Neural cell (in vitro differentiated cells): ENCODE results near the gene KIAA0753. TPM values are rescaled to one million over a fixed set of nuclear protein-coding genes. Genes with fewer than 3 reads are reported as not detected.

ENCODE experiments used
- H2AFZ ChIP-seq: fragments of 200-600, 300-800 bp; sonication (generic), shearing (Covaris generic); 2 replicates; pipeline ENCODE4 v1.6.0; 2014; ENCODE audit warnings: low read depth, mild to moderate bottlenecking, antibody characterized with exemption, low read length, moderate library complexity
- H3F3A ChIP-seq: fragments of 200-600 bp; shearing (Covaris generic); 2 replicates; pipeline ENCODE4 v1.6.1; 2016; ENCODE audit warnings: mild to moderate bottlenecking, moderate library complexity, mixed read lengths, antibody characterized with exemption, low read length; ENCODE audit not compliant: insufficient read depth, poor library complexity, severe bottlenecking
- H3K27ac ChIP-seq: fragments of 200-600, 300-800 bp; sonication (generic), shearing (Covaris generic); 2 replicates; pipeline ENCODE4 v1.5.1; 2014; ENCODE audit warnings: mild to moderate bottlenecking, low read length, moderate library complexity
- H3K27me3 ChIP-seq: fragments of 300-800, 200-600 bp; sonication (generic), shearing (Covaris generic); 2 replicates; pipeline ENCODE4 v1.6.0; 2014; ENCODE audit warnings: mild to moderate bottlenecking, low read depth, low read length, moderate library complexity; ENCODE audit not compliant: insufficient read depth
- H3K36me3 ChIP-seq: fragments of 300-800, 200-600 bp; sonication (generic), shearing (Covaris generic); 2 replicates; pipeline ENCODE4 v1.5.1; 2014; ENCODE audit warnings: mild to moderate bottlenecking, antibody characterized with exemption, low read length, moderate library complexity; ENCODE audit not compliant: insufficient read depth
- H3K4me2 ChIP-seq: fragments of 300-800, 200-600 bp; sonication (generic), shearing (Covaris generic); 2 replicates; pipeline ENCODE4 v1.6.0; 2014; ENCODE audit warnings: mild to moderate bottlenecking, low read length
- H3K4me3 ChIP-seq: fragments of 300-800, 200-600 bp; sonication (generic), shearing (Covaris generic); 2 replicates; pipeline ENCODE4 v1.5.1; 2014; ENCODE audit warnings: mild to moderate bottlenecking, low read length, moderate library complexity
- H3K79me2 ChIP-seq: fragments of 200-600 bp; shearing (Covaris generic); replicated peaks from 2 replicates; pipeline ENCODE4 v1.6.0; 2014; ENCODE audit warnings: mild to moderate bottlenecking, low read length, moderate library complexity; ENCODE audit not compliant: insufficient read depth
- H3K9ac ChIP-seq: fragments of 300-800, 200-600 bp; sonication (generic), shearing (Covaris generic); 2 replicates; pipeline ENCODE4 v1.6.1; 2016; ENCODE audit warnings: mild to moderate bottlenecking, low read length, mixed read lengths
- H3K9me2 ChIP-seq: fragments of 200-600 bp; shearing (Covaris generic); 2 replicates; pipeline ENCODE4 v1.6.1; 2016; ENCODE audit warnings: mild to moderate bottlenecking, low read length, mixed read lengths; ENCODE audit not compliant: insufficient read depth
- H3K9me3 ChIP-seq: fragments of 200-600, 300-800 bp; sonication (generic), shearing (Covaris generic); 2 replicates; pipeline ENCODE4 v1.6.1; 2016; ENCODE audit warnings: mild to moderate bottlenecking, mixed run types, low read length, moderate library complexity, mixed read lengths
- H4K20me1 ChIP-seq: fragments of 200-600 bp; shearing (Covaris generic); 2 replicates; pipeline ENCODE4 v1.6.1; 2016; ENCODE audit warnings: mild to moderate bottlenecking, mixed run types; ENCODE audit not compliant: insufficient read depth
- EP300 ChIP-seq: fragments of 450-650 bp; conservative IDR thresholded peaks from 2 replicates; pipeline ENCODE4 v1.6.1; 2014; ENCODE audit warnings: antibody characterized with exemption, mild to moderate bottlenecking, moderate library complexity; ENCODE audit not compliant: poor library complexity, severe bottlenecking
- EZH2 ChIP-seq: fragments of 200-600, 300-800 bp; shearing (Covaris generic), sonication (generic); IDR thresholded peaks from 2 replicates; pipeline ENCODE4 v1.6.1; 2014; ENCODE audit warnings: antibody characterized with exemption, low read length, borderline replicate concordance, mild to moderate bottlenecking; ENCODE audit not compliant: insufficient read depth, poor library complexity, severe bottlenecking
- MXI1 ChIP-seq: fragments of 450-650 bp; conservative IDR thresholded peaks from 2 replicates; pipeline ENCODE4 v1.6.1; 2014; ENCODE audit warnings: antibody characterized with exemption, mild to moderate bottlenecking; ENCODE audit not compliant: poor library complexity, severe bottlenecking
- POLR2AphosphoS5 ChIP-seq: IDR thresholded peaks from 2 replicates; pipeline ENCODE4 v1.6.1; 2012
- RAD21 ChIP-seq: fragments of 450-650 bp; conservative IDR thresholded peaks from 2 replicates; pipeline ENCODE4 v1.6.1; 2014; ENCODE audit warnings: antibody characterized with exemption, mild to moderate bottlenecking, moderate library complexity
- REST ChIP-seq: IDR thresholded peaks from 2 replicates; pipeline ENCODE4 v1.6.1; 2012; ENCODE audit warnings: borderline replicate concordance
- SMC3 ChIP-seq: fragments of 450-650 bp; conservative IDR thresholded peaks from 2 replicates; pipeline ENCODE4 v1.6.1; 2014; ENCODE audit warnings: antibody characterized with exemption, mild to moderate bottlenecking, moderate library complexity; ENCODE audit not compliant: poor library complexity
- TAF1 ChIP-seq: IDR thresholded peaks from 2 replicates; pipeline ENCODE4 v1.6.1; 2012; ENCODE audit warnings: low read depth
- polyA plus RNA-seq: library from polyadenylated mRNA; depleted of rRNA; stranded (reverse); fragments of >200 nt; gene quantifications from 2 replicates; pipeline ENCODE4 v1.2.3, GENCODE V29; 2014
- TF ChIP-seq, protein P1 (sequence below): fragments of 450-650 bp; IDR thresholded peaks from 2 replicates; pipeline ENCODE4 v1.5.1; 2014; ENCODE audit warnings: antibody characterized with exemption, mild to moderate bottlenecking, moderate library complexity; ENCODE audit not compliant: poor library complexity, severe bottlenecking

Gene KIAA0753
- polyA plus RNA-seq, 1 donor from 2014 or later: 32.3 TPM

DNA sequence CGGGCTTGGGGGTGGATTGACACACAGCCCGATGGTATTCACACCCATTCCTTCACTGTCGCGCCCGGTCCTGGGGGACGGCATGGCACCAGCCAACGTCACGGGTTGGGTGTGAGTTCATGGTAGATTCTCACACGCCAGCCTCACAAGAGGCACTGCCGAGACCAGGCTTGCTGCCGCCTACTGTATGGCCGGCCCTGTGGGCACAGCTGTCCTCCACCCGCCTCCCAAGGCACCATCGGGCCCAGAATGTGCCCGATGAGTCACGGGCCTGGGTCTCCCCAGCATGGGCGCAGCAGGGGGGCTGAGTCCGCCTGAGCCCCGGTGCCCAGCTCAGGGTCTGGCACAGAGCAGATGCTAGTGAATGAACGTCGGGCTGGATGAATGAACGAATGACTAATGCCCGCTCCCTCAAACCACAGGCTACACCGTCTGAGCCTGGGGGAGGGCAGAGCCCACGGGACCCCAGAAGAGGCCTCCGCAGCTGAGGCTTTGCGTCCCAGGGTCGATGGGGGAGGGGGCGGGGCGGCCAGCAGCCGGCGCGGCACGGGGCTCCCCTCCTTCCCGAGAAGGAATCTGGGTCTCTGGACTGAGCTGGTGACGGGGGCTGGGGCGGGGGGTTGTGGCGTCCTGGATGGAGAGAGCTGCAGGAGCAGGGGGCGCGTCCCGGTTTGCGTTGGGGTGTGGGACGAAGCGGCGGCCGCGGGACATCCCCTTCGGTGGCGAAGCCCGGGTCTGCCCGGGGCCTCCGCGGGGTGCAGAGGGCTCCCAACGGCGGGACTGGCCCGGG is 85.0 kb downstream of the KIAA0753 start:
- Histone ChIP-seq H3K9me2 (no peaks in the 10 kb centered on the region), H3F3A (no peaks in the 10 kb centered on the region), H4K20me1 (no peaks in the 10 kb centered on the region), H3K4me3 (peak overlapping the region; percentile 67), H3K4me2 (no peak overlapping the region), H3K27ac (no peak overlapping the region), H3K27me3 (peaks cover 31% of the 10 kb centered on the region), H3K9me3 (no peaks in the 10 kb centered on the region), H3K9ac (peak overlapping the region; percentile 55), H3K79me2 (no peaks in the 10 kb centered on the region), H3K36me3 (no peaks in the 10 kb centered on the region), H2AFZ (no peak overlapping the region)
- TF ChIP-seq, protein P1, sequence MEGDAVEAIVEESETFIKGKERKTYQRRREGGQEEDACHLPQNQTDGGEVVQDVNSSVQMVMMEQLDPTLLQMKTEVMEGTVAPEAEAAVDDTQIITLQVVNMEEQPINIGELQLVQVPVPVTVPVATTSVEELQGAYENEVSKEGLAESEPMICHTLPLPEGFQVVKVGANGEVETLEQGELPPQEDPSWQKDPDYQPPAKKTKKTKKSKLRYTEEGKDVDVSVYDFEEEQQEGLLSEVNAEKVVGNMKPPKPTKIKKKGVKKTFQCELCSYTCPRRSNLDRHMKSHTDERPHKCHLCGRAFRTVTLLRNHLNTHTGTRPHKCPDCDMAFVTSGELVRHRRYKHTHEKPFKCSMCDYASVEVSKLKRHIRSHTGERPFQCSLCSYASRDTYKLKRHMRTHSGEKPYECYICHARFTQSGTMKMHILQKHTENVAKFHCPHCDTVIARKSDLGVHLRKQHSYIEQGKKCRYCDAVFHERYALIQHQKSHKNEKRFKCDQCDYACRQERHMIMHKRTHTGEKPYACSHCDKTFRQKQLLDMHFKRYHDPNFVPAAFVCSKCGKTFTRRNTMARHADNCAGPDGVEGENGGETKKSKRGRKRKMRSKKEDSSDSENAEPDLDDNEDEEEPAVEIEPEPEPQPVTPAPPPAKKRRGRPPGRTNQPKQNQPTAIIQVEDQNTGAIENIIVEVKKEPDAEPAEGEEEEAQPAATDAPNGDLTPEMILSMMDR: no peak
- TF ChIP-seq EZH2: peak; percentile 25

DNA sequence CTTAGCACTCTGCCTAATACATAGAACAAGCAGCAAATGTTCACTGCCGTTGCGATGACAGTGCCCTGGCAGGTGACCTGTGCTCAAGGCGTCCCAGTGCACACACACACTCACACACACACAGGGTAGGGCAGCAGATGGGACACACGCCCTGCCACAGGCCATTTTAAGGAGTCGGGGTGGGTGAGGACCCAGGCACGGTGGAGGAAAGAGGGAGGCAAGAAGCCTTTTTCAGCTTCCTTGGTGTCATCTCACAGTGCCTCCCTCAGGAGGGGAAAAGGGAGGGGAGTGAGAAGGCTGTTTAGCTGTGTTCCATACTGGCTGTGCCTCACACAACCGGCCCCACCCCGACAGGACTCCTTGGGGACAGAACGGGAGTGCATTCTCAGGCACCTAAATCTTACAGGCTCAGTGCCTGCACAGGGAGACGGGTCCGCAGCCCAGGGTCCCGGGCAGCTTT is 85.6 kb downstream of the KIAA0753 start:
- H2AFZ ChIP-seq: no peak overlapping the region
- no peaks in the 10 kb centered on the region for H3K9me2 ChIP-seq
- H3K27me3 ChIP-seq: peaks cover 31% of the 10 kb centered on the region
- no peaks in the 10 kb centered on the region for H3K79me2 ChIP-seq
- no peak overlapping the region for H3K27ac ChIP-seq
- H3F3A ChIP-seq: no peaks in the 10 kb centered on the region
- H3K9ac ChIP-seq: no peak overlapping the region
- no peaks in the 10 kb centered on the region for H3K36me3 ChIP-seq
- peak overlapping the region; percentile 67 for H3K4me3 ChIP-seq
- TF ChIP-seq POLR2AphosphoS5: no peak
- TF ChIP-seq MXI1: no peak
- TF ChIP-seq, protein P1: no peak
- TF ChIP-seq RAD21: no peak
- TF ChIP-seq SMC3: no peak
- no peak for TF ChIP-seq REST
- no peak for TF ChIP-seq TAF1
- TF ChIP-seq EZH2: no peak
- TF ChIP-seq EP300: no peak
- no peaks in the 10 kb centered on the region for H4K20me1 ChIP-seq
- H3K9me3 ChIP-seq: no peaks in the 10 kb centered on the region
- no peak overlapping the region for H3K4me2 ChIP-seq
